ENCODE results near the gene ITPRIP.

- no peak for TF ChIP-seq CTCF (IDR thresholded peaks at IDR 0.05; ENCODE audit: low read length)
- no peak for TF ChIP-seq EZH2 (IDR thresholded peaks at IDR 0.05; ENCODE audit: borderline replicate concordance, low read length)
These were observed 9.7 kb downstream of the ITPRIP start for GRCh38 chr10:104328646-104328895.

All from OCI-LY1 (cell line).